ELF-1 (cell line): ENCODE results near the gene PLBD2.

Experiments
- DNase-seq: peaks from one replicate; pipeline ENCODE4 v3.0.0-alpha.2; 2016; ENCODE audit warnings: low read depth, low spot score

Gene PLBD2

GRCh38 chr12:113370923-113371682 is 12.7 kb downstream of the PLBD2 start:
- no peak for DNase-seq

- DNase-seq: no peak
These were observed 13.4 kb downstream of the PLBD2 start for GRCh38 chr12:113371808-113372207.

- DNase-seq: no peak
These were observed 14.0 kb downstream of the PLBD2 start for GRCh38 chr12:113372371-113372770.

- DNase-seq: no peak
These were observed 15.1 kb downstream of the PLBD2 start for GRCh38 chr12:113373440-113373839.

- no peak for DNase-seq
These were observed 15.6 kb downstream of the PLBD2 start for GRCh38 chr12:113373969-113374368.

GRCh38 chr12:113374823-113375428 is 16.5 kb downstream of the PLBD2 start:
- no peak for DNase-seq

- DNase-seq: no peak
These were observed 19.9 kb downstream of the PLBD2 start for GRCh38 chr12:113378291-113378690.

- no peak for DNase-seq
These were observed 22.8 kb downstream of the PLBD2 start for GRCh38 chr12:113381220-113381619.

GRCh38 chr12:113382206-113382605 is 23.8 kb downstream of the PLBD2 start:
- no peak for DNase-seq

GRCh38 chr12:113384778-113385177 is 26.4 kb downstream of the PLBD2 start:
- no peak for DNase-seq

GRCh38 chr12:113385282-113385882 is 27.0 kb downstream of the PLBD2 start:
- DNase-seq: no peak

GRCh38 chr12:113386866-113387566 is 28.6 kb downstream of the PLBD2 start:
- DNase-seq: no peak

GRCh38 chr12:113387631-113388030 is 29.2 kb downstream of the PLBD2 start:
- DNase-seq: no peak

GRCh38 chr12:113388351-113388750 is 30.0 kb downstream of the PLBD2 start:
- no peak for DNase-seq

GRCh38 chr12:113390064-113391043 is 32.0 kb downstream of the PLBD2 start:
- DNase-seq: no peak

- no peak for DNase-seq
These were observed 32.8 kb downstream of the PLBD2 start for GRCh38 chr12:113391145-113391544.

GRCh38 chr12:113391650-113392337 is 33.4 kb downstream of the PLBD2 start:
- no peak for DNase-seq

- no peak for DNase-seq
These were observed 34.1 kb downstream of the PLBD2 start for GRCh38 chr12:113392520-113392919.

- DNase-seq: peak; percentile 95
These were observed 34.7 kb downstream of the PLBD2 start for GRCh38 chr12:113392988-113393579.

- no peak for DNase-seq
These were observed 35.4 kb downstream of the PLBD2 start for GRCh38 chr12:113393749-113394148.
